ENCODE data around the gene ALOXE3. TPM values are rescaled to one million over a fixed set of nuclear protein-coding genes. Genes with fewer than 3 reads are reported as not detected.
"Not testable (repeated sequence)": the region's sequence is repeated elsewhere in the genome, so short reads cannot be mapped to it uniquely, and the experiment has no call there.

The ALOXE3 gene
- total RNA-seq, 2 donors from 2014 or later, result not detected

GRCh38 chr17:8062435-8062806 is 55.9 kb downstream of the ALOXE3 start:
- no peak for DNase-seq
- 20 to 27% methylated on average over 8 of the region's 8 CpGs for WGBS, 2 donors
- Histone ChIP-seq H3K27ac (no peak overlapping the region), H3K4me3 (no peak overlapping the region), H3K4me1 (peaks cover 11% of the 10 kb centered on the region), H3K36me3 (replicated peaks in 1 of 2; ENCODE audit: insufficient read depth in 1 of 2, low read depth in 2 of 2) (no peaks in the 10 kb centered on the region), H3K27me3 (peaks cover 4 to 19% of the 10 kb centered on the region in 2 donors), H3K9me3 (no peaks in the 10 kb centered on the region)
- intact Hi-C loops (cut with DNase I), result no loop called here
- TF ChIP-seq CTCF (IDR thresholded peaks at IDR 0.05), result no peak
- TF ChIP-seq POLR2A (IDR thresholded peaks at IDR 0.05), result no peak
- no peak for ATAC-seq

GRCh38 chr17:8061851-8062250 is 56.5 kb downstream of the ALOXE3 start:
- H3K4me3 ChIP-seq; intact Hi-C loops (cut with DNase I); H3K27ac ChIP-seq; H3K9me3 ChIP-seq; DNase-seq; H3K36me3 ChIP-seq (replicated peaks in 1 of 2; ENCODE audit: insufficient read depth in 1 of 2, low read depth in 2 of 2); ATAC-seq: not testable (repeated sequence)
- WGBS, 2 donors, result 54 to 56% methylated on average over 8 of the region's 8 CpGs
- H3K27me3 ChIP-seq, result peaks cover 4 to 19% of the 10 kb centered on the region in 2 donors
- peaks cover 17% of the 10 kb centered on the region for H3K4me1 ChIP-seq

GRCh38 chr17:8060274-8060673 is 58.0 kb downstream of the ALOXE3 start:
- intact Hi-C loops (cut with DNase I), result no loop called here
- ATAC-seq, result peak; percentile 64

GRCh38 chr17:8059131-8059530 is 59.2 kb downstream of the ALOXE3 start:
- intact Hi-C loops (cut with DNase I), result no loop called here
- Histone ChIP-seq H3K4me1 (peaks cover 24% of the 10 kb centered on the region), H3K27ac (no peak overlapping the region), H3K36me3 (replicated peaks in 1 of 2; ENCODE audit: insufficient read depth in 1 of 2, low read depth in 2 of 2) (no peaks in the 10 kb centered on the region), H3K9me3 (no peaks in the 10 kb centered on the region), H3K4me3 (no peak overlapping the region), H3K27me3 (peaks cover 4 to 25% of the 10 kb centered on the region in 2 donors)
- DNase-seq, result no peak
- TF ChIP-seq CTCF (IDR thresholded peaks at IDR 0.05), result no peak
- ATAC-seq, result no peak
- WGBS, 2 donors, result 3 to 4% methylated on average over 7 of the region's 7 CpGs

More at GRCh38 chr17:8060274-8060673, 58.0 kb downstream of the ALOXE3 start:
- Histone ChIP-seq H3K27me3 (peaks cover 4 to 25% of the 10 kb centered on the region in 2 donors), H3K27ac (no peak overlapping the region), H3K36me3 (replicated peaks in 1 of 2; ENCODE audit: insufficient read depth in 1 of 2, low read depth in 2 of 2) (no peaks in the 10 kb centered on the region), H3K4me3 (no peak overlapping the region), H3K4me1 (peaks cover 24% of the 10 kb centered on the region), H3K9me3 (no peaks in the 10 kb centered on the region)
- 7% methylated on average over 10 of the region's 10 CpGs for WGBS, 2 donors
- DNase-seq, result peak; percentile 64 to 77 (median 69)
- TF ChIP-seq POLR2A (IDR thresholded peaks at IDR 0.05) (no peak), CTCF (IDR thresholded peaks at IDR 0.05) (peak; percentile 45 to 81 (median 76))

GRCh38 chr17:8057691-8058114 is 60.6 kb downstream of the ALOXE3 start:
- TF ChIP-seq POLR2A (IDR thresholded peaks at IDR 0.05) (no peak), CTCF (IDR thresholded peaks at IDR 0.05) (peak; percentile 57 to 91 (median 84))
- Histone ChIP-seq H3K27me3 (peaks cover 4 to 22% of the 10 kb centered on the region in 2 donors), H3K9me3 (no peaks in the 10 kb centered on the region), H3K27ac (no peak overlapping the region), H3K4me1 (peaks cover 24% of the 10 kb centered on the region), H3K4me3 (no peak overlapping the region), H3K36me3 (replicated peaks in 1 of 2; ENCODE audit: insufficient read depth in 1 of 2, low read depth in 2 of 2) (no peaks in the 10 kb centered on the region)
- DNase-seq, result peak; percentile 50 to 79 (median 69)
- peak; percentile 88 for ATAC-seq
- 6 to 8% methylated on average over 11 to 14 of the region's 14 CpGs for WGBS, 2 donors
- intact Hi-C loops (cut with DNase I), result no loop called here

Measured in body of pancreas (tissue), 4 donors.